H9 (cell line): ENCODE measurements around the gene SDK1. TPM values are rescaled to one million over a fixed set of nuclear protein-coding genes. Genes with fewer than 3 reads are reported as not detected.
A peak's percentile ranks its signal among the peaks of the same experiment; 100 is the strongest.

Source experiments
- DNase-seq: peaks from one replicate; pipeline ENCODE4 v3.0.0-alpha.2; 2017
- H2AFZ ChIP-seq: one replicate; pipeline ENCODE4 v1.6.1; 2013; ENCODE audit warnings: mild to moderate bottlenecking, low read length, control low read depth, moderate library complexity
- H2AK5ac ChIP-seq: 2 replicates; pipeline ENCODE4 v1.6.1; 2013; ENCODE audit warnings: low read length, control low read depth, mixed read lengths; ENCODE audit not compliant: insufficient read length
- H2BK120ac ChIP-seq: one replicate; pipeline ENCODE4 v1.6.1; 2013; ENCODE audit warnings: low read depth, mild to moderate bottlenecking, low read length, control low read depth, inconsistent platforms; ENCODE audit not compliant: poor library complexity, severe bottlenecking
- H2BK12ac ChIP-seq: 2 replicates; pipeline ENCODE4 v1.6.1; 2013; ENCODE audit warnings: low read length, control low read depth, mixed read lengths, low read depth; ENCODE audit not compliant: insufficient read length
- H2BK15ac ChIP-seq: 2 replicates; pipeline ENCODE4 v1.6.1; 2013; ENCODE audit warnings: low read depth, low read length, control low read depth
- H2BK20ac ChIP-seq: one replicate; pipeline ENCODE4 v1.6.1; 2013; ENCODE audit warnings: low read depth, mild to moderate bottlenecking, low read length, control low read depth, inconsistent platforms; ENCODE audit not compliant: poor library complexity, severe bottlenecking
- H2BK5ac ChIP-seq: 2 replicates; pipeline ENCODE4 v1.6.1; 2013; ENCODE audit warnings: low read length, control low read depth, mixed read lengths; ENCODE audit not compliant: insufficient read length
- H3K14ac ChIP-seq: 2 replicates; pipeline ENCODE4 v1.6.1; 2013; ENCODE audit warnings: low read length, control low read depth; ENCODE audit not compliant: insufficient read depth
- H3K18ac ChIP-seq: 2 replicates; pipeline ENCODE4 v1.6.1; 2013; ENCODE audit warnings: low read depth, mild to moderate bottlenecking, mixed read lengths, low read length, control low read depth; ENCODE audit not compliant: insufficient read length
- H3K23ac ChIP-seq: 2 replicates; pipeline ENCODE4 v1.6.1; 2013; ENCODE audit warnings: low read length, control low read depth, mixed read lengths, low read depth; ENCODE audit not compliant: insufficient read length
- H3K23me2 ChIP-seq: 2 replicates; pipeline ENCODE4 v1.6.1; 2013; ENCODE audit warnings: low read depth, mild to moderate bottlenecking, mixed read lengths, low read length, control low read depth; ENCODE audit not compliant: insufficient read length, poor library complexity, severe bottlenecking
- H3K27ac ChIP-seq: 2 replicates; pipeline ENCODE4 v1.5.1; 2013; ENCODE audit warnings: low read length, control low read depth, mixed read lengths, low read depth; ENCODE audit not compliant: insufficient read length
- H3K27me3 ChIP-seq: 2 replicates; pipeline ENCODE4 v1.6.1; 2013; ENCODE audit warnings: low read length, control low read depth, inconsistent platforms; ENCODE audit not compliant: insufficient read depth
- H3K4ac ChIP-seq: 2 replicates; pipeline ENCODE4 v1.6.1; 2013; ENCODE audit warnings: low read depth, mild to moderate bottlenecking, control low read depth, inconsistent platforms, low read length, moderate library complexity
- H3K4me1 ChIP-seq: 2 replicates; pipeline ENCODE4 v1.6.1; 2013; ENCODE audit warnings: low read length, control low read depth, inconsistent platforms; ENCODE audit not compliant: insufficient read depth
- H3K4me2 ChIP-seq: 2 replicates; pipeline ENCODE4 v1.6.1; 2013; ENCODE audit warnings: low read length, control low read depth, mixed read lengths; ENCODE audit not compliant: insufficient read length, insufficient read depth
- H3K56ac ChIP-seq: 2 replicates; pipeline ENCODE4 v1.6.1; 2013; ENCODE audit warnings: low read depth, mild to moderate bottlenecking, mixed read lengths, low read length, control low read depth; ENCODE audit not compliant: insufficient read length
- H3K79me1 ChIP-seq: 2 replicates; pipeline ENCODE4 v1.6.1; 2013; ENCODE audit warnings: low read depth, mild to moderate bottlenecking, moderate library complexity, low read length, control low read depth, inconsistent platforms; ENCODE audit not compliant: insufficient read depth, poor library complexity, severe bottlenecking
- H3K79me2 ChIP-seq: 2 replicates; pipeline ENCODE4 v1.6.1; 2013; ENCODE audit warnings: low read length, control low read depth, inconsistent platforms; ENCODE audit not compliant: insufficient read depth
- H3K9ac ChIP-seq: 2 replicates; pipeline ENCODE4 v1.6.1; 2013; ENCODE audit warnings: low read length, control low read depth, mixed read lengths; ENCODE audit not compliant: insufficient read length; ENCODE audit errors: extremely low read depth
- H3K9me3 ChIP-seq: one replicate; pipeline ENCODE4 v1.6.1; 2013; ENCODE audit warnings: low read depth, low read length, inconsistent platforms; ENCODE audit not compliant: control insufficient read depth
- H3T11ph ChIP-seq: one replicate; pipeline ENCODE4 v1.6.1; 2013; ENCODE audit warnings: mild to moderate bottlenecking, low read length, control low read depth, inconsistent platforms
- H4K20me1 ChIP-seq: one replicate; pipeline ENCODE4 v1.6.1; 2013; ENCODE audit not compliant: control insufficient read depth, insufficient read length, insufficient read depth
- H4K5ac ChIP-seq: 2 replicates; pipeline ENCODE4 v1.6.1; 2013; ENCODE audit warnings: low read depth, mild to moderate bottlenecking, mixed read lengths, low read length, control low read depth; ENCODE audit not compliant: insufficient read length
- H4K8ac ChIP-seq: replicated peaks from 2 replicates; pipeline ENCODE4 v1.6.1; 2013; ENCODE audit warnings: low read length, control low read depth, mixed read lengths, low read depth; ENCODE audit not compliant: insufficient read length
- H4K91ac ChIP-seq: 2 replicates; pipeline ENCODE4 v1.6.1; 2013; ENCODE audit warnings: low read depth, mild to moderate bottlenecking, moderate library complexity, mixed read lengths, low read length, control low read depth; ENCODE audit not compliant: insufficient read length
- H3K27ac Mint-ChIP-seq, 3 experiments: 2 replicates in 2 of 3; 3 replicates in 1 of 3; pipeline ENCODE4 v1.8.0; 2020 to 2021; ENCODE audit warnings: mixed read lengths in 3 of 3, mild to moderate bottlenecking in 1 of 3, moderate library complexity in 1 of 3
- H3K27me3 Mint-ChIP-seq: 2 replicates; pipeline ENCODE4 v1.8.0; 2021; ENCODE audit warnings: low read depth, mild to moderate bottlenecking, moderate library complexity, mixed read lengths
- H3K36me3 Mint-ChIP-seq, 3 experiments: 2 replicates in 2 of 3; 3 replicates in 1 of 3; pipeline ENCODE4 v1.8.0; 2020 to 2021; ENCODE audit warnings: low read depth in 3 of 3, mixed read lengths in 3 of 3; ENCODE audit not compliant: insufficient read depth in 1 of 3
- H3K4me1 Mint-ChIP-seq, 2 experiments: 2 replicates each; pipeline ENCODE4 v1.8.0; 2020; ENCODE audit warnings: mixed read lengths in 2 of 2
- H3K4me3 Mint-ChIP-seq, 2 experiments: 2 replicates in 1 of 2; 3 replicates in 1 of 2; pipeline ENCODE4 v1.8.0; 2020 to 2021; ENCODE audit warnings: mild to moderate bottlenecking in 2 of 2, mixed read lengths in 2 of 2, moderate library complexity in 1 of 2
- H3K9me3 Mint-ChIP-seq, 2 experiments: 2 replicates in 1 of 2; 3 replicates in 1 of 2; pipeline ENCODE4 v1.8.0; 2020; ENCODE audit warnings: mild to moderate bottlenecking in 2 of 2, mixed read lengths in 2 of 2, moderate library complexity in 1 of 2
- WGBS: extraction: QIAGEN DNeasy Blood & Tissue Kit; methylation state at CpG from one replicate; pipeline ENCODE4 v1.1.7; 2013; ENCODE audit warnings: missing lambda C conversion rate, low lambda C conversion rate, mixed read lengths; ENCODE audit not compliant: insufficient read length; ENCODE audit errors: extremely low coverage; 5-methylcytosine and 5-hydroxymethylcytosine counted together
- total RNA-seq: library from RNA; stranded (reverse); gene quantifications from 2 replicates; pipeline ENCODE4 v1.2.1, GENCODE V29; 2021
- TF ChIP-seq, protein P1 (sequence below): fragments of 200-600 bp; sonication (generic); conservative IDR thresholded peaks from 3 replicates; pipeline ENCODE4 v1.8.0; 2021; ENCODE audit warnings: antibody characterized with exemption, mild to moderate bottlenecking

The SDK1 gene
- total RNA-seq, 1 experiment from 2014 or later = 8.7 TPM

DNA sequence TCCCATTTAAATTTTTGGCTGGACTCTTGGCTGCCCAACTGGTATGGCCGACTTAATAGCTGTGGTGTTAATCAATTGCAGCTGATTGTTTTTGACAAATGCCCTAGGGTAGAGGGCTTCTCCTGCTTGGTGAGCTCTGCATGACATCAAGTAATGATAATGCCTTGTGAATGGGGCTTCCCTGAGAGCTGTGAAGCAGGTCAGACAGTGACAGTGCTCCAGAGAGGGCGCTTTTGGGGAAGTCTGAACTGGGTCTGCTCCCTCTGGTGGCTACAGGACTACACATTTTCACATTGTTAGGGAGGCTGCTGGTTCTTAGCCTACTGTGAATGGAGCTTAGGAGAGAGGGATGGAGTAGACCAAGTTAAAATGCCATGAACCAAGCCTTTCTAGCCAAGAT, 98.8 kb downstream of the SDK1 start:
- no peaks in the 10 kb centered on the region for H4K20me1 ChIP-seq
- H3K4me2 ChIP-seq = no peak overlapping the region
- H2BK20ac ChIP-seq = no peak overlapping the region
- Mint-ChIP-seq H3K4me3 (no peak overlapping the region), H3K36me3 (peaks cover 8 to 27% (median 14%) of the 10 kb centered on the region in 3 experiments; a peak in 6 of 7 replicates), H3K27ac (peak overlapping the region in 2 of 3 experiments; percentile 49 to 69; a peak in 2 of 7 replicates), H3K4me1 (peaks cover 7 to 11% of the 10 kb centered on the region in 2 experiments), H3K9me3 (peaks cover 21% of the 10 kb centered on the region in 2 experiments), H3K27me3 (no peaks in the 10 kb centered on the region)
- no peak overlapping the region for H4K91ac ChIP-seq
- no peak overlapping the region for H2BK120ac ChIP-seq
- TF ChIP-seq, protein P1, sequence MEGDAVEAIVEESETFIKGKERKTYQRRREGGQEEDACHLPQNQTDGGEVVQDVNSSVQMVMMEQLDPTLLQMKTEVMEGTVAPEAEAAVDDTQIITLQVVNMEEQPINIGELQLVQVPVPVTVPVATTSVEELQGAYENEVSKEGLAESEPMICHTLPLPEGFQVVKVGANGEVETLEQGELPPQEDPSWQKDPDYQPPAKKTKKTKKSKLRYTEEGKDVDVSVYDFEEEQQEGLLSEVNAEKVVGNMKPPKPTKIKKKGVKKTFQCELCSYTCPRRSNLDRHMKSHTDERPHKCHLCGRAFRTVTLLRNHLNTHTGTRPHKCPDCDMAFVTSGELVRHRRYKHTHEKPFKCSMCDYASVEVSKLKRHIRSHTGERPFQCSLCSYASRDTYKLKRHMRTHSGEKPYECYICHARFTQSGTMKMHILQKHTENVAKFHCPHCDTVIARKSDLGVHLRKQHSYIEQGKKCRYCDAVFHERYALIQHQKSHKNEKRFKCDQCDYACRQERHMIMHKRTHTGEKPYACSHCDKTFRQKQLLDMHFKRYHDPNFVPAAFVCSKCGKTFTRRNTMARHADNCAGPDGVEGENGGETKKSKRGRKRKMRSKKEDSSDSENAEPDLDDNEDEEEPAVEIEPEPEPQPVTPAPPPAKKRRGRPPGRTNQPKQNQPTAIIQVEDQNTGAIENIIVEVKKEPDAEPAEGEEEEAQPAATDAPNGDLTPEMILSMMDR = peak; percentile 86
- WGBS = no CpG with 5 or more reads among the region's 2 CpGs
- no peak overlapping the region for H2BK15ac ChIP-seq
- H3K79me2 ChIP-seq = no peaks in the 10 kb centered on the region
- H3K27ac ChIP-seq = no peak overlapping the region
- H4K8ac ChIP-seq = no peak overlapping the region
- no peak overlapping the region for H3K18ac ChIP-seq
- no peak overlapping the region for H3K56ac ChIP-seq
- no peak overlapping the region for H3T11ph ChIP-seq
- no peak overlapping the region for H4K5ac ChIP-seq
- H3K23me2 ChIP-seq = no peaks in the 10 kb centered on the region
- DNase-seq = peak; percentile 91
- no peak overlapping the region for H2AFZ ChIP-seq
- H3K4me1 ChIP-seq = peaks cover 2% of the 10 kb centered on the region; the same call in 1 of the 2 replicates
- H3K79me1 ChIP-seq = no peaks in the 10 kb centered on the region
- no peak overlapping the region for H3K9ac ChIP-seq
- H2BK12ac ChIP-seq = no peak overlapping the region
- H3K9me3 ChIP-seq = no peaks in the 10 kb centered on the region
- no peak overlapping the region for H3K4ac ChIP-seq
- no peak overlapping the region for H2AK5ac ChIP-seq
- no peak overlapping the region for H3K14ac ChIP-seq
- no peaks in the 10 kb centered on the region for H3K27me3 ChIP-seq
- H3K23ac ChIP-seq = no peak overlapping the region
- H2BK5ac ChIP-seq = no peak overlapping the region
